H1 (cell line): ENCODE measurements around the gene RHBDF1. TPM values are rescaled to one million over a fixed set of nuclear protein-coding genes. Genes with fewer than 3 reads are reported as not detected.

Experiments used
- CTCF ChIA-PET: fragments of 300-600 bp; sonication (Branson Sonifier 250); formaldehyde crosslinking; loops from one replicate; lab custom pipeline; 2021; ENCODE audit not compliant: partially characterized antibody; lab: Charles Lee
- POLR2A ChIA-PET: fragments of 300-600 bp; sonication (Branson Sonifier 250); formaldehyde crosslinking; loops from one replicate; lab custom pipeline; 2021; ENCODE audit warnings: inconsistent platforms; ENCODE audit not compliant: partially characterized antibody; lab: Charles Lee
- DNase-seq, 2 experiments: peaks; one replicate each; pipeline versions ENCODE4 v3.0.0 to v3.0.0-alpha.2; 2010 to 2022; ENCODE audit warnings: low spot score in 2 of 2, low read depth in 1 of 2, mixed read lengths in 1 of 2
- FAIRE-seq: peaks from 2 replicates; lab custom pipeline; 2011; peaks lifted over from hg19 to GRCh38; lab: Jason Lieb, UNC
- H2AFZ ChIP-seq: 2 replicates; pipeline ENCODE4 v1.8.1; 2012; ENCODE audit warnings: low read length, inconsistent platforms
- H2AK5ac ChIP-seq: 2 replicates; pipeline ENCODE4 v1.6.1; 2013; ENCODE audit warnings: low read depth, low read length
- H2BK120ac ChIP-seq: replicated peaks from 2 replicates; pipeline ENCODE3; 2013; ENCODE audit warnings: low read depth, low read length, inconsistent platforms
- H2BK12ac ChIP-seq: 2 replicates; pipeline ENCODE4 v1.6.1; 2013; ENCODE audit warnings: low read depth, low read length
- H2BK15ac ChIP-seq: 2 replicates; pipeline ENCODE4 v1.6.1; 2013; ENCODE audit warnings: low read length
- H2BK20ac ChIP-seq: 2 replicates; pipeline ENCODE4 v1.6.1; 2013; ENCODE audit warnings: low read length
- H2BK5ac ChIP-seq: 2 replicates; pipeline ENCODE4 v1.6.1; 2013; ENCODE audit warnings: low read depth, low read length
- H3K14ac ChIP-seq: 2 replicates; pipeline ENCODE4 v1.6.1; 2013; ENCODE audit warnings: inconsistent platforms; ENCODE audit not compliant: insufficient read length
- H3K18ac ChIP-seq: 2 replicates; pipeline ENCODE4 v1.6.1; 2013; ENCODE audit warnings: low read length; ENCODE audit errors: extremely low read depth
- H3K23ac ChIP-seq: 2 replicates; pipeline ENCODE4 v1.6.1; 2013; ENCODE audit warnings: inconsistent platforms; ENCODE audit not compliant: insufficient read length
- H3K23me2 ChIP-seq: 2 replicates; pipeline ENCODE4 v1.6.1; 2013; ENCODE audit warnings: low read depth, low read length
- H3K27ac ChIP-seq: 2 replicates; pipeline ENCODE4 v1.6.1; 2011; ENCODE audit warnings: low read depth, low read length, inconsistent platforms
- H3K27me3 ChIP-seq, 4 experiments: replicated peaks in 1 of 4; 1 replicate in 1 of 4; 2 replicates in 3 of 4; pipeline versions ENCODE4 v1.6.1 to v1.8.1; 2011 to 2013; ENCODE audit warnings: low read length in 3 of 4, mild to moderate bottlenecking in 3 of 4, inconsistent platforms in 2 of 4, mixed read lengths in 2 of 4, moderate library complexity in 1 of 4; ENCODE audit not compliant: control insufficient read depth in 3 of 4, insufficient read depth in 3 of 4; ENCODE audit errors: extremely low read depth in 1 of 4
- H3K36me3 ChIP-seq, 4 experiments: 2 replicates each; pipeline versions ENCODE4 v1.6.1 to v1.8.1; 2011 to 2013; ENCODE audit warnings: mild to moderate bottlenecking in 4 of 4, low read length in 3 of 4, moderate library complexity in 2 of 4, control low read depth in 1 of 4, inconsistent platforms in 1 of 4; ENCODE audit not compliant: insufficient read depth in 4 of 4, control insufficient read depth in 2 of 4
- H3K4ac ChIP-seq: replicated peaks from 2 replicates; pipeline ENCODE3; 2013; ENCODE audit warnings: low read length, low read depth, mixed read lengths, inconsistent platforms; ENCODE audit not compliant: insufficient read length
- H3K4me1 ChIP-seq, 4 experiments: replicated peaks in 1 of 4; 1 replicate in 1 of 4; 2 replicates in 3 of 4; pipeline versions ENCODE4 v1.6.1 to v1.8.1; 2011 to 2013; ENCODE audit warnings: low read length in 3 of 4, inconsistent platforms in 2 of 4, mixed read lengths in 1 of 4; ENCODE audit not compliant: insufficient read depth in 4 of 4, control insufficient read depth in 3 of 4
- H3K4me2 ChIP-seq, 2 experiments: 2 replicates each; pipeline versions ENCODE4 v1.6.1 to v1.8.1; 2011 to 2013; ENCODE audit warnings: low read depth in 2 of 2, low read length in 2 of 2, control low read depth in 1 of 2, inconsistent platforms in 1 of 2, mild to moderate bottlenecking in 1 of 2; ENCODE audit not compliant: insufficient read depth in 1 of 2
- H3K4me3 ChIP-seq, 4 experiments: fragments of 200-600, 300-600 bp in 1 of 4; sonication (generic), shearing (Covaris generic), sonication (Bioruptor Twin) in 1 of 4; 2 replicates each; pipeline versions ENCODE4 v1.5.1 to v1.8.1; 2011 to 2016; ENCODE audit warnings: low read length in 4 of 4, low read depth in 3 of 4, control low read depth in 2 of 4, inconsistent platforms in 2 of 4, mild to moderate bottlenecking in 2 of 4, mixed read lengths in 1 of 4, moderate library complexity in 1 of 4; ENCODE audit not compliant: insufficient read depth in 2 of 4; ENCODE audit errors: extremely low read depth in 1 of 4
- H3K56ac ChIP-seq: replicated peaks from 2 replicates; pipeline ENCODE3; 2013; ENCODE audit warnings: low read depth, mild to moderate bottlenecking, mixed read lengths, low read length, inconsistent platforms; ENCODE audit not compliant: insufficient read length
- H3K79me1 ChIP-seq: 2 replicates; pipeline ENCODE4 v1.6.1; 2013; ENCODE audit warnings: low read depth, low read length, control low read depth
- H3K79me2 ChIP-seq, 2 experiments: 2 replicates each; pipeline versions ENCODE4 v1.6.1 to v1.8.1; 2012 to 2013; ENCODE audit warnings: low read length in 2 of 2, mild to moderate bottlenecking in 2 of 2, inconsistent platforms in 1 of 2; ENCODE audit not compliant: insufficient read depth in 2 of 2, control insufficient read depth in 1 of 2
- H3K9ac ChIP-seq, 4 experiments: replicated peaks in 1 of 4; 1 replicate in 1 of 4; 2 replicates in 3 of 4; pipeline versions ENCODE4 v1.6.1 to v1.8.1; 2011 to 2013; ENCODE audit warnings: low read depth in 3 of 4, low read length in 3 of 4, control low read depth in 2 of 4, mild to moderate bottlenecking in 2 of 4, moderate library complexity in 2 of 4, inconsistent platforms in 1 of 4; ENCODE audit errors: extremely low read depth in 1 of 4
- H3K9me3 ChIP-seq, 2 experiments: 2 replicates each; pipeline versions ENCODE4 v1.6.1 to v1.8.1; 2012 to 2013; ENCODE audit warnings: mild to moderate bottlenecking in 2 of 2, moderate library complexity in 2 of 2, control low read depth in 1 of 2, inconsistent platforms in 1 of 2, low read depth in 1 of 2, low read length in 1 of 2, mixed read lengths in 1 of 2; ENCODE audit not compliant: insufficient read depth in 2 of 2
- H4K20me1 ChIP-seq, 2 experiments: replicated peaks in 1 of 2; 2 replicates each; pipeline versions ENCODE3 to v1.8.1; 2011 to 2013; ENCODE audit warnings: inconsistent platforms in 2 of 2, low read length in 2 of 2, mild to moderate bottlenecking in 1 of 2; ENCODE audit not compliant: insufficient read depth in 2 of 2, control insufficient read depth in 1 of 2
- H4K5ac ChIP-seq: 2 replicates; pipeline ENCODE4 v1.6.1; 2013; ENCODE audit warnings: low read length, low read depth, mixed read lengths, inconsistent platforms; ENCODE audit not compliant: insufficient read length
- H4K8ac ChIP-seq: 2 replicates; pipeline ENCODE4 v1.8.0; 2013; ENCODE audit warnings: mild to moderate bottlenecking, moderate library complexity, low read length, inconsistent platforms; ENCODE audit not compliant: insufficient read depth; ENCODE audit errors: extremely low read depth
- H4K91ac ChIP-seq: replicated peaks from 2 replicates; pipeline ENCODE3; 2013; ENCODE audit warnings: low read length, mixed read lengths, inconsistent platforms; ENCODE audit not compliant: insufficient read length
- BCL11A ChIP-seq, 2 experiments: IDR thresholded peaks; one replicate each; pipeline ENCODE4 v1.6.1; 2011; ENCODE audit warnings: low read depth in 2 of 2, low read length in 2 of 2, mild to moderate bottlenecking in 2 of 2
- CBX8 ChIP-seq: fragments of 300-800, 300-1000 bp; sonication (generic); IDR thresholded peaks from 2 replicates; pipeline ENCODE4 v1.7.1; 2016; ENCODE audit warnings: low read depth, low read length, borderline replicate concordance
- EZH2 ChIP-seq: fragments of 200-600 bp; sonication (generic); IDR thresholded peaks from 2 replicates; pipeline ENCODE4 v1.7.1; 2012; ENCODE audit warnings: low read depth, mild to moderate bottlenecking, moderate library complexity, low read length, inconsistent platforms; ENCODE audit not compliant: severe bottlenecking
- KDM1A ChIP-seq: fragments of 200-600, 300-600 bp; sonication (generic); IDR thresholded peaks from 2 replicates; pipeline ENCODE4 v1.7.1; 2016; ENCODE audit warnings: mild to moderate bottlenecking, low read length, borderline replicate concordance
- KDM5A ChIP-seq: fragments of 200-600 bp; IDR thresholded peaks from 2 replicates; pipeline ENCODE4 v1.7.1; 2012; ENCODE audit warnings: mild to moderate bottlenecking, low read length, inconsistent platforms, mixed read lengths
- POLR2A ChIP-seq, 2 experiments: IDR thresholded peaks; 1 replicate in 1 of 2; 2 replicates in 1 of 2; pipeline ENCODE4 v1.6.1; 2011; ENCODE audit warnings: low read depth in 2 of 2, low read length in 2 of 2, mild to moderate bottlenecking in 2 of 2; ENCODE audit errors: control extremely low read depth in 1 of 2
- RFX5 ChIP-seq: IDR thresholded peaks from 2 replicates; pipeline ENCODE4 v1.6.1; 2011; ENCODE audit warnings: low read depth, low read length, improper control_type of control experiment, borderline replicate concordance
- SIRT6 ChIP-seq: IDR thresholded peaks from one replicate; pipeline ENCODE4 v1.7.1; 2012; ENCODE audit warnings: low read length, inconsistent platforms
- SP4 ChIP-seq: IDR thresholded peaks from 2 replicates; pipeline ENCODE4 v1.6.1; 2012; ENCODE audit warnings: low read length, inconsistent platforms
- TBP ChIP-seq: IDR thresholded peaks from 2 replicates; pipeline ENCODE4 v1.6.1; 2011; ENCODE audit warnings: low read depth, low read length, improper control_type of control experiment
- YY1 ChIP-seq: IDR thresholded peaks from 2 replicates; pipeline ENCODE4 v1.6.1; 2011; ENCODE audit warnings: low read depth, mild to moderate bottlenecking, low read length
- ZNF274 ChIP-seq: IDR thresholded peaks from 2 replicates; pipeline ENCODE4 v1.7.0; 2012; ENCODE audit warnings: low read length, borderline replicate concordance; ENCODE audit errors: extremely low read depth
- WGBS, 2 experiments: shearing (Covaris generic) in 1 of 2; methylation state at CpG; one replicate each; pipeline versions ENCODE4 v1.1.6 to v1.1.7; 2013 to 2015; ENCODE audit warnings: low lambda C conversion rate in 2 of 2, mixed read lengths in 2 of 2, inconsistent platforms in 1 of 2, low coverage in 1 of 2, missing lambda C conversion rate in 1 of 2; ENCODE audit not compliant: insufficient replicate concordance in 2 of 2, insufficient coverage in 1 of 2, insufficient read length in 1 of 2; ENCODE audit errors: extremely low coverage in 1 of 2, missing lambda C conversion rate in 1 of 2; 5-methylcytosine and 5-hydroxymethylcytosine counted together
- polyA plus RNA-seq, 7 experiments: library from polyadenylated mRNA; depleted of rRNA in 3 of 7; stranded (reverse) in 5 of 7; unstranded in 2 of 7; fragments of >200 nt in 5 of 7; fragments of 200-250 nt in 2 of 7; gene quantifications; 1 replicate in 5 of 7; 2 replicates in 1 of 7; 4 replicates in 1 of 7; pipeline versions ENCODE4 v1.2.1 to v1.2.3, GENCODE V29; 2011 to 2013; ENCODE audit warnings: missing spikeins in 2 of 7, mixed read lengths in 2 of 7
- total RNA-seq: library from RNA; stranded (reverse); fragmentation: NEBNext Ultra II Directional; extraction: Animal tissue kit (Norgen Biotek cat#: 25700); gene quantifications from 2 replicates; pipeline ENCODE4 v1.2.1, GENCODE V29; 2021

The RHBDF1 gene
- total and polyA plus RNA-seq, 2 of the 8 experiments (the other 6 are each of a cell fraction or from before 2014, with no cell fraction given) = 37.4 to 51.6 TPM

DNA sequence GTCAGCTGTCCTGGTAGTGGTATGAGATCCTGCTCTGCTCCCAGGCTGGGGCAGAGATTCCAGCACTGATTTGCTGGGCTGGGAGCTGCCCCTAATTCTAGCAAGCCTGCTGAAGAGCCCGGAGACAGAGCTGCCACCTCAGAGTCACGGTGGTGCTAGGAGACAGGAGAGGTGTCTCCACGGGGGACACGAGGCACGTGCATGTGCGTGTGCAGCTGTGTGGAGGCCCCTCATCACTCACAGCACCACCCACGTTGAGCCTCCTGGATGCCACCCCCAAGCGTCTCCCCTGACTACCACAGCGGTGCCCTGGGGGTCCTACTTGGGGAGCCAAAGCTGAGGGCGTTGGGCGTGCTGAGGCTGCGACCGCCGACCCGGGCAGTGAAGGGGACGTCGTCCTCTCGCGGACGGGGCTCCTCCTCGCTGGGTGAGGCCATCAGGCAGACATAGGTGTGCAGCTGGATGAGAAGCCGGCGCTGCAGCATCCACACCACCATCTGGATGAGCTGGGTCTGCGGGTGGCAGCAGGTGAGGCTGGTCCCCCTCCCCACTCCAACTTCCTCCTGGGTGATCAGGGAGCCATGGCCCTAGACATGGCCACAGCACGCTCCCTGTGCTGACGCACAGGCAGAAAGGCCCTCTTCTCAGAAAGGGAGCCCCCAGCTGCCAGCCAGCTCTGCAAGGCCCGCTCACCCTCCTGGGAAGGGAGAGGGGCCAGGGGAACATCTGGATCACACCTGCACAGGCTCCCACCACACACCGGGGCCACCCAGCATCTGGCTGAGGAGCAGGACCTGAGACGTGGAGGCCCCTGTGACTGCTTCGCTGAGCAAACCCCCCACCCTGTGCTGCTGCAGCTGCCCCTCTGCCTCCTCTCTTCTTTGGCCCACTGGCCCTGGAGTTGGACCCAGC, 17.2 kb upstream of the RHBDF1 start:
- DNase-seq (no peak), FAIRE-seq (no peak)
- no peaks in the 10 kb centered on the region for H3K79me1 ChIP-seq
- CTCF ChIA-PET = interaction anchor here (1.2 to 25.7 kb wide), 5 partner anchors 10 to 91 kb away, joined by 3 to 856 read pairs (median 3); partner anchors contain the start of gene RHBDF1
- no peak overlapping the region for H3K14ac ChIP-seq
- no peak overlapping the region for H3K18ac ChIP-seq
- no peak overlapping the region for H2BK12ac ChIP-seq
- H2BK15ac ChIP-seq = no peak overlapping the region
- H2BK120ac ChIP-seq = no peak overlapping the region
- no peak overlapping the region for H4K8ac ChIP-seq
- no peak overlapping the region for H2BK20ac ChIP-seq
- H3K4me2 ChIP-seq = no peak overlapping the region
- H3K79me2 ChIP-seq = no peaks in the 10 kb centered on the region
- POLR2A ChIA-PET = interaction anchor here (1.3 to 12.4 kb wide), 4 partner anchors 11 to 22 kb away, joined by 3 to 153 read pairs (median 8); partner anchors contain the start of gene RHBDF1
- no peaks in the 10 kb centered on the region for H3K23me2 ChIP-seq
- H3K27ac ChIP-seq = no peak overlapping the region
- H3K9ac ChIP-seq = no peak overlapping the region
- no peak overlapping the region for H2AFZ ChIP-seq
- no peak overlapping the region for H4K91ac ChIP-seq
- H3K23ac ChIP-seq = no peak overlapping the region
- no peaks in the 10 kb centered on the region; a peak in 1 of 7 replicates for H3K4me1 ChIP-seq
- H3K56ac ChIP-seq = no peak overlapping the region
- WGBS, 2 experiments = 85% methylated on average over 25 of the region's 30 CpGs; no CpG with 5 or more reads in 1 of the 2 experiments
- no peak overlapping the region for H3K4me3 ChIP-seq
- H3K4ac ChIP-seq = no peak overlapping the region
- no peak overlapping the region for H2AK5ac ChIP-seq
- no peak overlapping the region for H2BK5ac ChIP-seq
- H3K9me3 ChIP-seq = no peaks in the 10 kb centered on the region
- peaks cover 4 to 12% of the 10 kb centered on the region in 2 experiments for H4K20me1 ChIP-seq
- peaks cover 7 to 13% (median 11%) of the 10 kb centered on the region in 4 experiments; a peak in 7 of 8 replicates for H3K36me3 ChIP-seq
- no peaks in the 10 kb centered on the region for H3K27me3 ChIP-seq
- H4K5ac ChIP-seq = no peak overlapping the region
- TF ChIP-seq YY1 = no peak
- no peak for TF ChIP-seq RFX5
- TF ChIP-seq EZH2 = no peak
- TF ChIP-seq KDM1A = no peak
- no peak for TF ChIP-seq CBX8
- no peak for TF ChIP-seq POLR2A (IDR thresholded peaks at IDR 0.05; ENCODE audit: control extremely low read depth in 1 of 2, low read depth in 2 of 2, low read length in 2 of 2)
- TF ChIP-seq SP4 = no peak
- TF ChIP-seq KDM5A = no peak
- no peak for TF ChIP-seq BCL11A (IDR thresholded peaks at IDR 0.05; ENCODE audit: low read depth in 2 of 2, low read length in 2 of 2)
- no peak for TF ChIP-seq SIRT6
- no peak for TF ChIP-seq ZNF274
- no peak for TF ChIP-seq TBP
